ENCODE results near the gene GPR63.

- TF ChIP-seq CTCF (IDR thresholded peaks at IDR 0.05) = no peak
- no peak for TF ChIP-seq EP300 (IDR thresholded peaks at IDR 0.05)
- TF ChIP-seq POLR2A (IDR thresholded peaks at IDR 0.05) = no peak
These were observed 12.3 kb upstream of the GPR63 start for GRCh38 chr6:96849615-96850014.
